OCI-LY7 (cell line): ENCODE results near the gene ERMP1. TPM values are rescaled to one million over a fixed set of nuclear protein-coding genes. Genes with fewer than 3 reads are reported as not detected.

Experiments
- BruUV-seq: library from RNA; stranded (reverse); fragments of 400-500 nt; replicated peaks from 2 replicates; lab custom pipeline; 2021; lab: Mats Ljungman, UMichigan
- CTCF ChIA-PET: fragments of 300-600 bp; sonication (Branson Sonifier 250); formaldehyde crosslinking; loops from one replicate; lab custom pipeline; 2022; ENCODE audit warnings: antibody characterized with exemption; ENCODE audit not compliant: unreplicated experiment; lab: Charles Lee
- POLR2A ChIA-PET: fragments of 300-600 bp; sonication (Branson Sonifier 250); formaldehyde crosslinking; loops from one replicate; lab custom pipeline; 2022; ENCODE audit warnings: antibody characterized with exemption; lab: Charles Lee
- DNase-seq: peaks from one replicate; pipeline ENCODE4 v3.0.0-alpha.2; 2015; ENCODE audit warnings: low spot score
- H2AFZ ChIP-seq: fragments of 200-600 bp; sonication (generic), shearing (Covaris generic); 2 replicates; pipeline ENCODE4 v1.6.1; 2014; ENCODE audit warnings: mild to moderate bottlenecking, antibody characterized with exemption, low read length, moderate library complexity
- H3K27ac ChIP-seq: fragments of 200-600 bp; sonication (generic); 2 replicates; pipeline ENCODE4 v1.5.1; 2014; ENCODE audit warnings: mixed run types, low read depth, mild to moderate bottlenecking, moderate library complexity, low read length, inconsistent platforms; ENCODE audit not compliant: poor library complexity, severe bottlenecking
- H3K36me3 ChIP-seq: fragments of 200-600 bp; sonication (generic); 2 replicates; pipeline ENCODE4 v1.6.1; 2014; ENCODE audit warnings: mild to moderate bottlenecking, antibody characterized with exemption, low read length, moderate library complexity, mixed read lengths; ENCODE audit not compliant: insufficient read depth
- H3K4me1 ChIP-seq: fragments of 200-600 bp; sonication (generic); 2 replicates; pipeline ENCODE4 v1.5.1; 2014; ENCODE audit warnings: mild to moderate bottlenecking, low read length; ENCODE audit not compliant: insufficient read depth, poor library complexity, severe bottlenecking
- H3K4me2 ChIP-seq: fragments of 200-600 bp; sonication (generic); 2 replicates; pipeline ENCODE4 v1.6.1; 2014; ENCODE audit warnings: mild to moderate bottlenecking, low read length
- H3K4me3 ChIP-seq: fragments of 200-600 bp; sonication (generic); 2 replicates; pipeline ENCODE4 v1.5.1; 2014; ENCODE audit warnings: mild to moderate bottlenecking, low read depth, low read length; ENCODE audit not compliant: poor library complexity, severe bottlenecking
- H3K79me2 ChIP-seq: fragments of 200-600 bp; sonication (generic); 2 replicates; pipeline ENCODE4 v1.6.1; 2016; ENCODE audit warnings: low read depth, mild to moderate bottlenecking, low read length, moderate library complexity, mixed read lengths; ENCODE audit not compliant: insufficient read depth
- H3K9me2 ChIP-seq: fragments of 200-600 bp; sonication (generic); 2 replicates; pipeline ENCODE4 v1.6.1; 2016; ENCODE audit warnings: mild to moderate bottlenecking, low read length, mixed read lengths; ENCODE audit not compliant: insufficient read depth
- H3K9me3 ChIP-seq: fragments of 200-600 bp; sonication (generic); 2 replicates; pipeline ENCODE4 v1.6.1; 2014; ENCODE audit warnings: mild to moderate bottlenecking, mixed run types, low read length, mixed read lengths
- H4K20me1 ChIP-seq: fragments of 200-600 bp; sonication (generic); 2 replicates; pipeline ENCODE4 v1.6.1; 2014; ENCODE audit warnings: mild to moderate bottlenecking, antibody characterized with exemption, low read length, moderate library complexity, mixed read lengths; ENCODE audit not compliant: insufficient read depth
- EZH2phosphoT487 ChIP-seq: fragments of 200-600 bp; sonication (generic); IDR thresholded peaks from 2 replicates; pipeline ENCODE4 v1.6.1; 2018; ENCODE audit warnings: low read depth, borderline replicate concordance, mild to moderate bottlenecking, mixed run types, antibody characterized with exemption, low read length, moderate library complexity, mixed read lengths
- intact Hi-C: fragments of 100-400 bp; cut with micrococcal nuclease; formaldehyde crosslinking; loops from one replicate; pipeline ENCODE4 v1.10.0; 2022; ENCODE audit not compliant: unreplicated experiment
- total RNA-seq, 2 experiments: library from RNA; depleted of rRNA in 1 of 2; stranded (reverse); fragments of >200 nt in 1 of 2; shearing (Covaris generic) in 1 of 2; gene quantifications; 2 replicates each; pipeline ENCODE4 v1.2.3, GENCODE V29; 2014 to 2022
- TF ChIP-seq, protein P1 (sequence below): fragments of 200-600 bp; sonication (generic); conservative IDR thresholded peaks from 2 replicates; pipeline ENCODE4 v1.5.1; 2014; ENCODE audit warnings: mild to moderate bottlenecking, antibody characterized with exemption, low read length, moderate library complexity, mixed read lengths

Gene ERMP1
- total RNA-seq, 2 experiments from 2014 or later = 7.9 to 14.6 TPM

DNA sequence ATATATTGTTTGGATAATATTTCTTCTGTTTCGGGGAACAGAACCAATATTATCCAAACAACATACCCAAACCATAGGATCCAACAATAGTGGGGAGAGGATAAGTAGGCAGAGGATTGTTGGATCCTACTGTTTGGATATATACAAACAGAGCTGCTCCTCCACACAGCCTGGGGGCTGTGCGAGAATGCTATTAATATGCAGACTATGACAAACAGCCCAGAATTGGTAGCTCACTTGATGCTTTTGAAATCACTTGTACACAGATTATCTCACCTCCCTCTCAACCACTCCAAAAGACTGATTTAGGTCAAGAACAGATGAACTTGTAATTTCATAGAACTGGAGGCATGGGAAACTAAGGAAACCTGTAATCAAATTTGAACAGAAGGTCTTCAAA, 33.4 kb upstream of the ERMP1 start:
- Histone ChIP-seq H2AFZ (no peak overlapping the region), H3K4me3 (no peak overlapping the region), H3K4me2 (no peak overlapping the region), H3K36me3 (no peaks in the 10 kb centered on the region), H3K9me3 (no peaks in the 10 kb centered on the region), H3K9me2 (no peaks in the 10 kb centered on the region), H3K79me2 (no peaks in the 10 kb centered on the region), H3K4me1 (no peaks in the 10 kb centered on the region), H4K20me1 (no peaks in the 10 kb centered on the region), H3K27ac (no peak overlapping the region)
- TF ChIP-seq, protein P1, sequence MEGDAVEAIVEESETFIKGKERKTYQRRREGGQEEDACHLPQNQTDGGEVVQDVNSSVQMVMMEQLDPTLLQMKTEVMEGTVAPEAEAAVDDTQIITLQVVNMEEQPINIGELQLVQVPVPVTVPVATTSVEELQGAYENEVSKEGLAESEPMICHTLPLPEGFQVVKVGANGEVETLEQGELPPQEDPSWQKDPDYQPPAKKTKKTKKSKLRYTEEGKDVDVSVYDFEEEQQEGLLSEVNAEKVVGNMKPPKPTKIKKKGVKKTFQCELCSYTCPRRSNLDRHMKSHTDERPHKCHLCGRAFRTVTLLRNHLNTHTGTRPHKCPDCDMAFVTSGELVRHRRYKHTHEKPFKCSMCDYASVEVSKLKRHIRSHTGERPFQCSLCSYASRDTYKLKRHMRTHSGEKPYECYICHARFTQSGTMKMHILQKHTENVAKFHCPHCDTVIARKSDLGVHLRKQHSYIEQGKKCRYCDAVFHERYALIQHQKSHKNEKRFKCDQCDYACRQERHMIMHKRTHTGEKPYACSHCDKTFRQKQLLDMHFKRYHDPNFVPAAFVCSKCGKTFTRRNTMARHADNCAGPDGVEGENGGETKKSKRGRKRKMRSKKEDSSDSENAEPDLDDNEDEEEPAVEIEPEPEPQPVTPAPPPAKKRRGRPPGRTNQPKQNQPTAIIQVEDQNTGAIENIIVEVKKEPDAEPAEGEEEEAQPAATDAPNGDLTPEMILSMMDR = no peak
- no peak for TF ChIP-seq EZH2phosphoT487
- BruUV-seq = no TSS peak
- POLR2A ChIA-PET = no interaction called here
- intact Hi-C loops = no loop called here
- CTCF ChIA-PET = no interaction called here
- DNase-seq = no peak

DNA sequence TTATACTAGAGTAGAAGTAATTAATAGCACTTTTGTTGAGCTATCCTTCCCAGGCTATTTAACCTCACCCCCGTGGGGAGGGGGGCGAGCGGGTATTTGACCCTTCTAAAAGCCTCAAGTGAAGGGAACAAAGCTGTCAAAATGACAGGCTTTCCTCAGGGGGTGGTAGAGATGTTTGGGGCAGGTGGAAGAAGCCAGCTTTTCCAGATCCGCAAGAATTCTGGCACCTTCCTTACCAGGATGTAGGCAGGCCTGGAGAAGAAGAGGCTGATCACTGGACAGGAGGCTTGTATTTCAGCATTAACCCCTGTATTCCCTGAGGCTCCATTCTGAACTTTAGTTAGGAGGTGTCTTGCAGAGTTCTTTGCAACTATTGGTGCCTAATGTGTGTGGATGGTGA, 31.5 kb upstream of the ERMP1 start:
- TF ChIP-seq, protein P1 = no peak
- TF ChIP-seq EZH2phosphoT487 = no peak
- no peak overlapping the region for H3K4me3 ChIP-seq
- ChIA-PET CTCF (no interaction called here), POLR2A (no interaction called here)
- no peaks in the 10 kb centered on the region for H4K20me1 ChIP-seq
- H3K36me3 ChIP-seq = no peaks in the 10 kb centered on the region
- H3K4me1 ChIP-seq = no peaks in the 10 kb centered on the region
- no TSS peak for BruUV-seq
- H2AFZ ChIP-seq = no peak overlapping the region
- intact Hi-C loops = no loop called here
- H3K27ac ChIP-seq = no peak overlapping the region
- no peaks in the 10 kb centered on the region for H3K79me2 ChIP-seq
- H3K9me3 ChIP-seq = no peaks in the 10 kb centered on the region
- no peak overlapping the region for H3K4me2 ChIP-seq
- no peak for DNase-seq
- no peaks in the 10 kb centered on the region for H3K9me2 ChIP-seq

DNA sequence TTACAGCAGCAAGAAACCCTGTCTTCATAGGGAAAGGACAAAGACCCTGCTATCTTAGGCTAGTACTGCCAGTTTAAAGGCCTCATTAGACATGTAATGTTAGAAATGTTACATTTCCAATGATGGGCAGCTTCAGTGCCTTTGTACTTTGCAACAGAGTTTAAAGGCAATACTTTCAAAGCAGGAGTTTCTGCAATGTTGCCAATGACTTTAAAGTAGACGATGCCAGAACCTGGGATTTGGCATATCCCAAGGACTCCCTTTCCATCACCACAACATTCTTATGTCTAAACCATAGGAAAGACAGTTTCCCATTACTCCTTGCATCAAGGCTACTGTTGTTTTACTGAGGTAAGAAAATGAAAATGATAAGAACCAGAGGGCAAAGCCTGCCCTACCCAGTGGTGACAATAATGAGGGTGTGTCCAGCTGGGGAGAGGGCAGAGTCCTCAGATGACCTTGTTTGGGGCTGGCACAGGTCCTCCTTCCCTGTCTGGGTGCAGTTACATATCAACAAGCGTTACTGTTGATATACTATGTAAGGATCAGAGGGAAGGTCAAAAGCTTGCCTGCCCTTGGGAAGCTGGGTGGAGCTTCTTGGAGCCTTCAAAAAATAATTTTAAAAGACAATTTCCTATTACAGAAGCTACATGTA, 30.3 kb upstream of the ERMP1 start:
- DNase-seq = no peak
- Histone ChIP-seq H3K4me1 (no peaks in the 10 kb centered on the region), H3K4me2 (no peak overlapping the region), H3K9me3 (no peaks in the 10 kb centered on the region), H3K79me2 (no peaks in the 10 kb centered on the region), H3K27ac (no peak overlapping the region), H3K36me3 (no peaks in the 10 kb centered on the region), H2AFZ (no peak overlapping the region), H3K9me2 (no peaks in the 10 kb centered on the region), H4K20me1 (no peaks in the 10 kb centered on the region), H3K4me3 (no peak overlapping the region)
- TF ChIP-seq, protein P1 = no peak
- TF ChIP-seq EZH2phosphoT487 = no peak
- intact Hi-C loops = no loop called here
- ChIA-PET POLR2A (no interaction called here), CTCF (no interaction called here)
- BruUV-seq = no TSS peak
